OCI-LY7 (cell line): Measurements from ENCODE around the gene ARHGEF11. TPM values are rescaled to one million over a fixed set of nuclear protein-coding genes. Genes with fewer than 3 reads are reported as not detected.

Source experiments
- BruUV-seq: library from RNA; stranded (reverse); fragments of 400-500 nt; replicated peaks from 2 replicates; lab custom pipeline; 2021; lab: Mats Ljungman, UMichigan
- CTCF ChIA-PET: fragments of 300-600 bp; sonication (Branson Sonifier 250); formaldehyde crosslinking; loops from one replicate; lab custom pipeline; 2022; ENCODE audit warnings: antibody characterized with exemption; ENCODE audit not compliant: unreplicated experiment; lab: Charles Lee
- POLR2A ChIA-PET: fragments of 300-600 bp; sonication (Branson Sonifier 250); formaldehyde crosslinking; loops from one replicate; lab custom pipeline; 2022; ENCODE audit warnings: antibody characterized with exemption; lab: Charles Lee
- DNase-seq: peaks from one replicate; pipeline ENCODE4 v3.0.0-alpha.2; 2015; ENCODE audit warnings: low spot score
- H2AFZ ChIP-seq: fragments of 200-600 bp; sonication (generic), shearing (Covaris generic); 2 replicates; pipeline ENCODE4 v1.6.1; 2014; ENCODE audit warnings: mild to moderate bottlenecking, antibody characterized with exemption, low read length, moderate library complexity
- H3K27ac ChIP-seq: fragments of 200-600 bp; sonication (generic); 2 replicates; pipeline ENCODE4 v1.5.1; 2014; ENCODE audit warnings: mixed run types, low read depth, mild to moderate bottlenecking, moderate library complexity, low read length, inconsistent platforms; ENCODE audit not compliant: poor library complexity, severe bottlenecking
- H3K36me3 ChIP-seq: fragments of 200-600 bp; sonication (generic); 2 replicates; pipeline ENCODE4 v1.6.1; 2014; ENCODE audit warnings: mild to moderate bottlenecking, antibody characterized with exemption, low read length, moderate library complexity, mixed read lengths; ENCODE audit not compliant: insufficient read depth
- H3K4me1 ChIP-seq: fragments of 200-600 bp; sonication (generic); 2 replicates; pipeline ENCODE4 v1.5.1; 2014; ENCODE audit warnings: mild to moderate bottlenecking, low read length; ENCODE audit not compliant: insufficient read depth, poor library complexity, severe bottlenecking
- H3K4me2 ChIP-seq: fragments of 200-600 bp; sonication (generic); 2 replicates; pipeline ENCODE4 v1.6.1; 2014; ENCODE audit warnings: mild to moderate bottlenecking, low read length
- H3K4me3 ChIP-seq: fragments of 200-600 bp; sonication (generic); 2 replicates; pipeline ENCODE4 v1.5.1; 2014; ENCODE audit warnings: mild to moderate bottlenecking, low read depth, low read length; ENCODE audit not compliant: poor library complexity, severe bottlenecking
- H3K79me2 ChIP-seq: fragments of 200-600 bp; sonication (generic); 2 replicates; pipeline ENCODE4 v1.6.1; 2016; ENCODE audit warnings: low read depth, mild to moderate bottlenecking, low read length, moderate library complexity, mixed read lengths; ENCODE audit not compliant: insufficient read depth
- H3K9me2 ChIP-seq: fragments of 200-600 bp; sonication (generic); 2 replicates; pipeline ENCODE4 v1.6.1; 2016; ENCODE audit warnings: mild to moderate bottlenecking, low read length, mixed read lengths; ENCODE audit not compliant: insufficient read depth
- H3K9me3 ChIP-seq: fragments of 200-600 bp; sonication (generic); 2 replicates; pipeline ENCODE4 v1.6.1; 2014; ENCODE audit warnings: mild to moderate bottlenecking, mixed run types, low read length, mixed read lengths
- H4K20me1 ChIP-seq: fragments of 200-600 bp; sonication (generic); 2 replicates; pipeline ENCODE4 v1.6.1; 2014; ENCODE audit warnings: mild to moderate bottlenecking, antibody characterized with exemption, low read length, moderate library complexity, mixed read lengths; ENCODE audit not compliant: insufficient read depth
- CTCF ChIP-seq: fragments of 200-600 bp; sonication (generic); conservative IDR thresholded peaks from 2 replicates; pipeline ENCODE4 v1.5.1; 2014; ENCODE audit warnings: mild to moderate bottlenecking, antibody characterized with exemption, low read length, moderate library complexity, mixed read lengths
- EZH2phosphoT487 ChIP-seq: fragments of 200-600 bp; sonication (generic); IDR thresholded peaks from 2 replicates; pipeline ENCODE4 v1.6.1; 2018; ENCODE audit warnings: low read depth, borderline replicate concordance, mild to moderate bottlenecking, mixed run types, antibody characterized with exemption, low read length, moderate library complexity, mixed read lengths
- intact Hi-C: fragments of 100-400 bp; cut with micrococcal nuclease; formaldehyde crosslinking; loops from one replicate; pipeline ENCODE4 v1.10.0; 2022; ENCODE audit not compliant: unreplicated experiment
- total RNA-seq, 2 experiments: library from RNA; depleted of rRNA in 1 of 2; stranded (reverse); fragments of >200 nt in 1 of 2; shearing (Covaris generic) in 1 of 2; gene quantifications; 2 replicates each; pipeline ENCODE4 v1.2.3, GENCODE V29; 2014 to 2022

Gene ARHGEF11
- total RNA-seq, 2 experiments from 2014 or later = 1.5 to 3.4 TPM

DNA sequence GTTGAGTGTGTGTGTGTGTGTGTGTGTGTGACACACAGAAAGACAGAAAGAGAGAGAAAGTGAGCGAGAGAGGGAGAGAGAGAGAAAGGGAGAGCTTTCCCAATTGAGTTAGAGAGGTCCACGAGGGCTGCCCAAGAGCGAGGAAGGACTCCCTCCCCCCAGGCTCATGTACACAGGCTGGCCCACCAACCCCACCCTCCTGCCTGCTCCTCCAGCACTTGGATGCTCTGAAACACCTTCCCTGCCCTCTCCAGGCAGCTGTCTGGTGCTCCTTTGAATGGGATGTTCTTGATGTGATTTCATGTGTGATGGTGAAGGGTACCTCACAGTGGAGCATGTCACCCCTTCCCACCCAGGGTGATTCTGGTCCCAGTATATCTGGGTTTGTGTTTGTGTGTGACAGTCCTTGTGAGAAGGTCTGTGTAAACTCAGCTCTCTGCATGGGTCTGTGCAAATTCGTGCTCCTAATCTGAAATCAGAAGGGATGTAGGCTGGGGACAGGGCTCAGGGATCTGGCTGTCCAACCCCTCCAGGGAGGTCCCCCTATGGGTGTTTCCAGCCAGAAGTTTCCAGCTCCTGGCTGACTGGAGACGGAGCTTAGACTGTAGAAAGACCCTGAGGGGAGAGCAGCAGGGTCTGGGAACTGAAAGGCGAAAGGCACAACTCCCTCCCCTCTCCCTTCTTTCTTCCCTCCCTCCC is 158.8 kb downstream of the ARHGEF11 start:
- intact Hi-C loops = no loop called here
- ChIA-PET CTCF (no interaction called here), POLR2A (no interaction called here)
- H3K9me3 ChIP-seq = no peaks in the 10 kb centered on the region
- H3K36me3 ChIP-seq = no peaks in the 10 kb centered on the region
- no peak for DNase-seq
- BruUV-seq = no TSS peak
- H3K27ac ChIP-seq = no peak overlapping the region
- H3K79me2 ChIP-seq = no peaks in the 10 kb centered on the region
- no peaks in the 10 kb centered on the region for H3K9me2 ChIP-seq
- H4K20me1 ChIP-seq = no peaks in the 10 kb centered on the region
- H3K4me3 ChIP-seq = no peak overlapping the region
- TF ChIP-seq CTCF = no peak
- TF ChIP-seq EZH2phosphoT487 = no peak
- no peak overlapping the region for H3K4me2 ChIP-seq
- no peaks in the 10 kb centered on the region for H3K4me1 ChIP-seq
- H2AFZ ChIP-seq = no peak overlapping the region

DNA sequence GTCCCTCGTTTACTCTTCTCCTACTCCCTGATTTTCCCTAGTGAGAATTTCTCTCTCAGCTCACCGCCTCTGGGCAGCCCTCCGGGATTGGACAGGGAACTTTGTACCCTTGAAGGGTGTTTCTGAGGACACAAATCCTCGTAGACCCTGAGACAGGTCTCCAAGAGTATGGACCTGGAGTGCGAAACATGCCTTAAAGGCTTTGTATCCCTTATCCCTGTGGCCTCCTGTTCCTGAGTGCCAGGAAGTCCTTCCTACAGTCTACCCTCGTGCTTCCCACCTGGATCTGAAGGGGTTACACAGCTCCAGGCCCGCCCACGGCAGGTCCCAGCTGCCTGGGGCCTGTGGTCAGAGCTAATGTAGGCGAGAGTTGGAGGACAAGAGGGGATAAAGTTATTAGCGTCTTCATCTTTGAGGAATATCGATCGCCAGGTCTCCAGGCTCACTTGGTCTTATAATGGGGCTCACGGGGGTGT is 159.6 kb downstream of the ARHGEF11 start:
- POLR2A ChIA-PET = interaction anchor here (0.9 kb wide), 1 partner anchor 25 kb away, joined by 3 read pairs; the partner anchor contains the start of gene NTRK1
- TF ChIP-seq CTCF (no peak), EZH2phosphoT487 (no peak)
- no peaks in the 10 kb centered on the region for H4K20me1 ChIP-seq
- H3K4me1 ChIP-seq = no peaks in the 10 kb centered on the region
- H3K9me2 ChIP-seq = no peaks in the 10 kb centered on the region
- CTCF ChIA-PET = no interaction called here
- intact Hi-C loops = no loop called here
- no peak for DNase-seq
- H3K27ac ChIP-seq = no peak overlapping the region
- no peaks in the 10 kb centered on the region for H3K9me3 ChIP-seq
- no peak overlapping the region for H3K4me2 ChIP-seq
- H3K4me3 ChIP-seq = no peak overlapping the region
- no TSS peak for BruUV-seq
- H3K36me3 ChIP-seq = no peaks in the 10 kb centered on the region
- H3K79me2 ChIP-seq = no peaks in the 10 kb centered on the region
- no peak overlapping the region for H2AFZ ChIP-seq

DNA sequence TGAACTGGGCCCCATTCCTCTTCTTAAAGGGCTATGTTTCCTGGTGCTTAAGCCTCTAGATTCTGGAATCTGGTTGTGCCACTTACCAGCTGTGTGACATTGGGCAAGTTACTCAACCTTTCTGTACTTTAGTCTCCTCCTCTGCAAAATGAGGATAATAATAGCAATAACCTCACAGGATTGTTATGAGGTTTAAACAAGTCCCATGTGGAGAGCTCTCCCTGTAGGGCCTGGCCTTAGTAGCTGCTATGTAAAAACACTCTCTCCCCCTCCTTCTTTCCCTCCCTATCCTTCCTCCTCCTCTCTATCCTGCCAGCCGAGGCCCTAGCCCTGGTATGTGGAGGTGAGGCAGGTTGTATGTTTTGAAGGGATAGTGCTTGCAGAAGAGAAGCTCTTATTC is 160.2 kb downstream of the ARHGEF11 start:
- Histone ChIP-seq H2AFZ (no peak overlapping the region), H3K4me3 (no peak overlapping the region), H3K9me3 (no peaks in the 10 kb centered on the region), H4K20me1 (no peaks in the 10 kb centered on the region), H3K9me2 (no peaks in the 10 kb centered on the region), H3K79me2 (no peaks in the 10 kb centered on the region), H3K4me2 (no peak overlapping the region), H3K27ac (no peak overlapping the region), H3K4me1 (no peaks in the 10 kb centered on the region), H3K36me3 (no peaks in the 10 kb centered on the region)
- POLR2A ChIA-PET = interaction anchor here (0.6 to 0.9 kb wide), 2 partner anchors 25 to 96 kb away, joined by 3 read pairs; partner anchors contain the start of gene NTRK1
- CTCF ChIA-PET = no interaction called here
- no peak for TF ChIP-seq EZH2phosphoT487
- no peak for TF ChIP-seq CTCF
- no TSS peak for BruUV-seq
- intact Hi-C loops = no loop called here
- DNase-seq = no peak
